H1 (cell line): Measurements from ENCODE around the gene BRAT1.

ENCODE experiments used
- ATF3 ChIP-seq: IDR thresholded peaks from 2 replicates; pipeline ENCODE4 v1.6.1; 2011; ENCODE audit warnings: low read depth, mild to moderate bottlenecking, low read length; ENCODE audit not compliant: insufficient read depth
- CTCF ChIP-seq, 3 experiments: IDR thresholded peaks; 1 replicate in 2 of 3; 2 replicates in 1 of 3; pipeline versions ENCODE4 v1.5.1 to v1.6.1; 2011; ENCODE audit warnings: low read length in 3 of 3, mild to moderate bottlenecking in 3 of 3, inconsistent platforms in 2 of 3, low read depth in 1 of 3, moderate library complexity in 1 of 3; ENCODE audit not compliant: insufficient read depth in 1 of 3; ENCODE audit errors: control extremely low read depth in 1 of 3
- EGR1 ChIP-seq: IDR thresholded peaks from 2 replicates; pipeline ENCODE4 v1.6.1; 2011; ENCODE audit warnings: low read depth, low read length, borderline replicate concordance
- KDM1A ChIP-seq: fragments of 200-600, 300-600 bp; sonication (generic); IDR thresholded peaks from 2 replicates; pipeline ENCODE4 v1.7.1; 2016; ENCODE audit warnings: mild to moderate bottlenecking, low read length, borderline replicate concordance
- KDM5A ChIP-seq: fragments of 200-600 bp; IDR thresholded peaks from 2 replicates; pipeline ENCODE4 v1.7.1; 2012; ENCODE audit warnings: mild to moderate bottlenecking, low read length, inconsistent platforms, mixed read lengths
- POLR2A ChIP-seq, 2 experiments: IDR thresholded peaks; 1 replicate in 1 of 2; 2 replicates in 1 of 2; pipeline ENCODE4 v1.6.1; 2011; ENCODE audit warnings: low read depth in 2 of 2, low read length in 2 of 2, mild to moderate bottlenecking in 2 of 2; ENCODE audit errors: control extremely low read depth in 1 of 2
- SIRT6 ChIP-seq: IDR thresholded peaks from one replicate; pipeline ENCODE4 v1.7.1; 2012; ENCODE audit warnings: low read length, inconsistent platforms
- SP1 ChIP-seq: IDR thresholded peaks from 2 replicates; pipeline ENCODE4 v1.6.1; 2011; ENCODE audit warnings: low read depth, low read length
- TEAD4 ChIP-seq: IDR thresholded peaks from 2 replicates; pipeline ENCODE4 v1.6.1; 2012; ENCODE audit warnings: low read depth, low read length, inconsistent platforms, mixed read lengths
- YY1 ChIP-seq: IDR thresholded peaks from 2 replicates; pipeline ENCODE4 v1.6.1; 2011; ENCODE audit warnings: low read depth, mild to moderate bottlenecking, low read length
- ZNF274 ChIP-seq: IDR thresholded peaks from 2 replicates; pipeline ENCODE4 v1.7.0; 2012; ENCODE audit warnings: low read length, borderline replicate concordance; ENCODE audit errors: extremely low read depth

GRCh38 chr7:2493205-2494164 lies 61.8 kb downstream of the BRAT1 start:
- TF ChIP-seq CTCF (IDR thresholded peaks at IDR 0.05; ENCODE audit: control extremely low read depth in 1 of 3, insufficient read depth in 1 of 3, low read depth in 1 of 3, low read length in 3 of 3) = no peak
- no peak for TF ChIP-seq KDM5A
- TF ChIP-seq KDM1A = no peak
- no peak for TF ChIP-seq TEAD4
- no peak for TF ChIP-seq SP1
- TF ChIP-seq EGR1 = no peak
- TF ChIP-seq SIRT6 = no peak
- TF ChIP-seq YY1 = no peak
- no peak for TF ChIP-seq POLR2A (IDR thresholded peaks at IDR 0.05; ENCODE audit: control extremely low read depth in 1 of 2, low read depth in 2 of 2, low read length in 2 of 2)
- no peak for TF ChIP-seq ZNF274
- no peak for TF ChIP-seq ATF3
